Measurements from ENCODE around the gene CDC27. TPM values are rescaled to one million over a fixed set of nuclear protein-coding genes. Genes with fewer than 3 reads are reported as not detected.
"Not testable (repeated sequence)": the region's sequence is repeated elsewhere in the genome, so short reads cannot be mapped to it uniquely, and the experiment has no call there.

Gene CDC27
- total RNA-seq, 1 donor, result 61.6 TPM

- not testable (repeated sequence) for H3K27me3 ChIP-seq (ENCODE audit: insufficient read depth, low read length); H3K9me3 ChIP-seq (ENCODE audit: low read depth, low read length); H3K4me3 ChIP-seq (ENCODE audit: low read length)
- peaks cover 36% of the 10 kb centered on the region for H3K4me1 ChIP-seq (ENCODE audit: insufficient read depth, low read length)
Observed at GRCh38 chr17:47224077-47224476, 35.0 kb upstream of the CDC27 start.

- Histone ChIP-seq H3K27me3 (ENCODE audit: insufficient read depth, low read length) (no peaks in the 10 kb centered on the region), H3K9me3 (ENCODE audit: low read depth, low read length) (no peaks in the 10 kb centered on the region), H3K4me3 (ENCODE audit: low read length) (no peak overlapping the region), H3K4me1 (ENCODE audit: insufficient read depth, low read length) (peaks cover 42% of the 10 kb centered on the region)
Observed at GRCh38 chr17:47223460-47223859, 34.4 kb upstream of the CDC27 start.

GRCh38 chr17:47223007-47223406 lies 33.9 kb upstream of the CDC27 start:
- H3K27me3 ChIP-seq (ENCODE audit: insufficient read depth, low read length), result no peaks in the 10 kb centered on the region
- no peaks in the 10 kb centered on the region for H3K9me3 ChIP-seq (ENCODE audit: low read depth, low read length)
- H3K4me1 ChIP-seq (ENCODE audit: insufficient read depth, low read length), result peaks cover 45% of the 10 kb centered on the region
- no peak overlapping the region for H3K4me3 ChIP-seq (ENCODE audit: low read length)

GRCh38 chr17:47222047-47222446 lies 33.0 kb upstream of the CDC27 start:
- no peak overlapping the region for H3K4me3 ChIP-seq (ENCODE audit: low read length)
- no peaks in the 10 kb centered on the region for H3K9me3 ChIP-seq (ENCODE audit: low read depth, low read length)
- H3K27me3 ChIP-seq (ENCODE audit: insufficient read depth, low read length), result no peaks in the 10 kb centered on the region
- H3K4me1 ChIP-seq (ENCODE audit: insufficient read depth, low read length), result peaks cover 52% of the 10 kb centered on the region

- no peaks in the 10 kb centered on the region for H3K27me3 ChIP-seq (ENCODE audit: insufficient read depth, low read length)
- no peak overlapping the region for H3K4me3 ChIP-seq (ENCODE audit: low read length)
- H3K4me1 ChIP-seq (ENCODE audit: insufficient read depth, low read length), result peaks cover 54% of the 10 kb centered on the region
- H3K9me3 ChIP-seq (ENCODE audit: low read depth, low read length), result no peaks in the 10 kb centered on the region
Observed at GRCh38 chr17:47221154-47221553, 32.1 kb upstream of the CDC27 start.

- H3K4me1 ChIP-seq (ENCODE audit: insufficient read depth, low read length), result peaks cover 50% of the 10 kb centered on the region
- no peaks in the 10 kb centered on the region for H3K27me3 ChIP-seq (ENCODE audit: insufficient read depth, low read length)
- no peaks in the 10 kb centered on the region for H3K9me3 ChIP-seq (ENCODE audit: low read depth, low read length)
- H3K4me3 ChIP-seq (ENCODE audit: low read length), result no peak overlapping the region
Observed at GRCh38 chr17:47220531-47220999, 31.5 kb upstream of the CDC27 start.

- Histone ChIP-seq H3K4me3 (ENCODE audit: low read length) (no peak overlapping the region), H3K9me3 (ENCODE audit: low read depth, low read length) (no peaks in the 10 kb centered on the region), H3K27me3 (ENCODE audit: insufficient read depth, low read length) (no peaks in the 10 kb centered on the region), H3K4me1 (ENCODE audit: insufficient read depth, low read length) (peaks cover 43% of the 10 kb centered on the region)
Observed at GRCh38 chr17:47219621-47220475, 30.8 kb upstream of the CDC27 start.

GRCh38 chr17:47218896-47219430 lies 29.9 kb upstream of the CDC27 start:
- H3K27me3 ChIP-seq (ENCODE audit: insufficient read depth, low read length), result no peaks in the 10 kb centered on the region
- H3K4me1 ChIP-seq (ENCODE audit: insufficient read depth, low read length), result peaks cover 42% of the 10 kb centered on the region
- no peaks in the 10 kb centered on the region for H3K9me3 ChIP-seq (ENCODE audit: low read depth, low read length)
- no peak overlapping the region for H3K4me3 ChIP-seq (ENCODE audit: low read length)

GRCh38 chr17:47217279-47217678 lies 28.2 kb upstream of the CDC27 start:
- not testable (repeated sequence) for H3K4me3 ChIP-seq (ENCODE audit: low read length); H3K9me3 ChIP-seq (ENCODE audit: low read depth, low read length); H3K27me3 ChIP-seq (ENCODE audit: insufficient read depth, low read length)
- peaks cover 42% of the 10 kb centered on the region for H3K4me1 ChIP-seq (ENCODE audit: insufficient read depth, low read length)

- not testable (repeated sequence) for H3K9me3 ChIP-seq (ENCODE audit: low read depth, low read length); H3K27me3 ChIP-seq (ENCODE audit: insufficient read depth, low read length); H3K4me3 ChIP-seq (ENCODE audit: low read length)
- peaks cover 42% of the 10 kb centered on the region for H3K4me1 ChIP-seq (ENCODE audit: insufficient read depth, low read length)
Observed at GRCh38 chr17:47216821-47217220, 27.7 kb upstream of the CDC27 start.

- H3K27me3 ChIP-seq (ENCODE audit: insufficient read depth, low read length), result no peaks in the 10 kb centered on the region
- H3K4me1 ChIP-seq (ENCODE audit: insufficient read depth, low read length), result peaks cover 26% of the 10 kb centered on the region
- H3K4me3 ChIP-seq (ENCODE audit: low read length), result no peak overlapping the region
- H3K9me3 ChIP-seq (ENCODE audit: low read depth, low read length), result no peaks in the 10 kb centered on the region
Observed at GRCh38 chr17:47214931-47215330, 25.8 kb upstream of the CDC27 start.

GRCh38 chr17:47213540-47213939 lies 24.4 kb upstream of the CDC27 start:
- peaks cover 12% of the 10 kb centered on the region for H3K4me1 ChIP-seq (ENCODE audit: insufficient read depth, low read length)
- no peak overlapping the region for H3K4me3 ChIP-seq (ENCODE audit: low read length)
- H3K9me3 ChIP-seq (ENCODE audit: low read depth, low read length), result no peaks in the 10 kb centered on the region
- no peaks in the 10 kb centered on the region for H3K27me3 ChIP-seq (ENCODE audit: insufficient read depth, low read length)

GRCh38 chr17:47212458-47212857 lies 23.4 kb upstream of the CDC27 start:
- Histone ChIP-seq H3K4me3 (ENCODE audit: low read length) (no peak overlapping the region), H3K9me3 (ENCODE audit: low read depth, low read length) (no peaks in the 10 kb centered on the region), H3K4me1 (ENCODE audit: insufficient read depth, low read length) (peaks cover 6% of the 10 kb centered on the region), H3K27me3 (ENCODE audit: insufficient read depth, low read length) (no peaks in the 10 kb centered on the region)

GRCh38 chr17:47210779-47211178 lies 21.7 kb upstream of the CDC27 start:
- H3K27me3 ChIP-seq (ENCODE audit: insufficient read depth, low read length), result no peaks in the 10 kb centered on the region
- no peak overlapping the region for H3K4me3 ChIP-seq (ENCODE audit: low read length)
- no peaks in the 10 kb centered on the region for H3K9me3 ChIP-seq (ENCODE audit: low read depth, low read length)
- peaks cover 17% of the 10 kb centered on the region for H3K4me1 ChIP-seq (ENCODE audit: insufficient read depth, low read length)

- no peaks in the 10 kb centered on the region for H3K27me3 ChIP-seq (ENCODE audit: insufficient read depth, low read length)
- H3K4me3 ChIP-seq (ENCODE audit: low read length), result no peak overlapping the region
Observed at GRCh38 chr17:47210105-47210504, 21.0 kb upstream of the CDC27 start.

GRCh38 chr17:47209499-47209898 lies 20.4 kb upstream of the CDC27 start:
- no peak overlapping the region for H3K4me3 ChIP-seq (ENCODE audit: low read length)
- H3K27me3 ChIP-seq (ENCODE audit: insufficient read depth, low read length), result no peaks in the 10 kb centered on the region
- H3K4me1 ChIP-seq (ENCODE audit: insufficient read depth, low read length), result peaks cover 30% of the 10 kb centered on the region
- H3K9me3 ChIP-seq (ENCODE audit: low read depth, low read length), result no peaks in the 10 kb centered on the region

More at GRCh38 chr17:47210105-47210504, 21.0 kb upstream of the CDC27 start:
- Histone ChIP-seq H3K4me1 (ENCODE audit: insufficient read depth, low read length) (peaks cover 23% of the 10 kb centered on the region), H3K9me3 (ENCODE audit: low read depth, low read length) (no peaks in the 10 kb centered on the region)
